HL-60/S4 treated with retinoic acid at 250 ng/mL for 4 days and 3 days (cell line): Measurements from ENCODE around the gene MMP24.
"Not testable (repeated sequence)": the region's sequence is repeated elsewhere in the genome, so short reads cannot be mapped to it uniquely, and the experiment has no call there.

Experiments
- in situ Hi-C: fragments of 300-500 bp; cut with MboI; formaldehyde crosslinking; loops from 2 replicates; pipeline ENCODE4 v1.7.0; 2022; ENCODE audit warnings: low sequenced_read_pairs

Gene MMP24

DNA sequence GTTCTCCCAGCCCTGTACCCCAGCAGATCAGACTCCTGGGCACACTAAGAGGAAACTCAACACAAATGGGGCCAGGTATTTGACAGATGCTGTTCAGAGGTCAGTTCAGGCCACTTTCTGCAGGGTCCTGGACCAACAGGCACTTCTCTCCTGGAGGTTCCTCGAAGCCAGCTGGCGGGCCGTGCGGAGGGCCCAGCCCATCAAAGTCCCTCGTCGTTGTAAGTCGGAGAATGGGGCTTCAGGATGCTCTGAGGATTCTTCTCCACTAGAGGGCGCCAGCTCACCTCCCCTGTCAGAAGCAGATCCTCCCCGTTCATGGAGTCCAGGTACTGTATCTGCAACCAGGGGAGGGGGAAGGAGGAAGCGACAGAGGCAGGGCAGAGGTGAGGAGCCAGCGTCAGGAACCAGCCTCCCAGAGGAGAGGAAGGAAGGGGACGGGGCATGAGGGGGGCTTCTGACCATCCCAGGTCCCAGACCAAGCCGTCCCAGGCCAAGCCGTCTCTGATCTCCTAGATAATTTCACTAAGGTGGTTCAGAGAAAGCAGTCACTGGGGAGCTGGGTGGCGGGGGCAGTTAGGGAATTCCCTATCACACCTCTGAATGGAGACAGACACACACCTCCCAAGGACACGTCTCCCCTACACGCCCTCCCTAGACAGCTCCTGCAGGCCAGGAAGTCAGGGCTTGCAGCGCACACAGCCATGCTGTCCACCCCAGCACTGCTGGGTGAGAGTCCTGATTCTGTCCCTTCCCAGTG lies 77.4 kb downstream of the MMP24 start:
- in situ Hi-C loops, result loop anchor here (10.0 kb wide), 1 partner anchor 141 kb away; no protein-coding TSS in a partner anchor

DNA sequence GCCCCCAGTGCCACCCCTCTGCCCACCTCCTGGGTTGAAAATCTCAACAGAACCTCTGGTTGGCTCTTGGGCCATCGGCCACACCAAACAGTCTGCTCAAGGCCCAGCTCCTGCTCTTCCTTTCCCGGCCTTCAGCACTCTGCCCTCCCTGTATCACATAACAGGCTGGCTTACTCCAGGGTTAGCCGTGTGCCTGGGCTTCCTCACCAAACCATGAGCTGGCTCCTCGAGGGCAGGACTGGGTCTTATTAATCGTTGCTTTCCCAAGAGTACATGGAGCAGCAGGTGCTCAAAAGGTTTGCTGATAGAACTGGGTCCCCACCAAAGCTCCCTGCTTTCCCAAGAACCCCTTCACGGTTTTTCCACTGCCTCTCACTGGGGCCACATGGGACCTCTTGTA lies 78.5 kb downstream of the MMP24 start:
- in situ Hi-C loops, result loop anchor here (10.0 kb wide), 1 partner anchor 140 kb away; no protein-coding TSS in a partner anchor

DNA sequence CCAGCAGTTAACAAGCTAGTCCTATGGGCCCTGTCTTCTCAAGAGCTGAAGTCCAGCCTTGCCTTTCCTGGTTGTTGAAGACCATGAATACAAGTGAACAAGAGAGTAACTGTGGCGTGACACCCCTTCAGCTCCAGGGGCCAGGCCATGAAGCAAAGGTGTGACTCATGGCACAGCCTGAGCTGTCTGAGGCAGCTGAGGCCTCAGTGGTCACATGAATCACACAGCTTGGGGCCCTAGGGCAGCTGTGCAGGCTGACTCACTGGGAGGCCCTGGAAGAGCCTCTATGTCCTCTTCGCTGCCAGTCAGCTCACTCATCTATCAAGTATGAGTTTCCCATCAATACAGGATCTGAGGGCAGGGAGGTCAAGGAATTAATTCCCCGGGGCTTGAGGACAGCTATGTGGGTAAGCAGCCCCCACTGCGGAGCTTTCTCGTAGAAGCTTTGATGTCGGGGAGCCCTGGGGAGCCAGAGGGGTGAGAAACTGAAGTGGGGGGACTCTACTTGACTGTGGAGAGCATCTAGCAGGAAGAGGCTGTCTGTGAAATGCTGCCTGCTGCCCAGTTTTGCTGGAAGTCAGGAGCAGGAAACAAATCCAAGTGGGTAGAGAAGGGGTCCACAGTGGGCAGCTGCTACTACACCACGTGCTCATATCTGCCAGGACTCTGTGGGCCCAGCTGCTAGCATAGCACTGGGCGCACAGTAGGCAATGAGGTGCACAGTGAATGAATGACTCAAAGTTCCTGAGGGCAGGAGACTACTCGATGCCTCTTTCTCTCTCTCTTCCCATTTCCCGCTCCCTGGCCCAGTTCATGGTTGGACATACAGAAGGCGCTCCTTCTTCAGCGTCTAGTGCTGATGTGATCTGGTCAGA lies 79.4 kb downstream of the MMP24 start:
- in situ Hi-C loops, result loop anchor here (10.0 kb wide), 1 partner anchor 139 kb away; no protein-coding TSS in a partner anchor

- in situ Hi-C loops, result loop anchor here (10.0 kb wide), 1 partner anchor 138 kb away; no protein-coding TSS in a partner anchor
These were observed 80.5 kb downstream of the MMP24 start for GRCh38 chr20:35306931-35307517.

DNA sequence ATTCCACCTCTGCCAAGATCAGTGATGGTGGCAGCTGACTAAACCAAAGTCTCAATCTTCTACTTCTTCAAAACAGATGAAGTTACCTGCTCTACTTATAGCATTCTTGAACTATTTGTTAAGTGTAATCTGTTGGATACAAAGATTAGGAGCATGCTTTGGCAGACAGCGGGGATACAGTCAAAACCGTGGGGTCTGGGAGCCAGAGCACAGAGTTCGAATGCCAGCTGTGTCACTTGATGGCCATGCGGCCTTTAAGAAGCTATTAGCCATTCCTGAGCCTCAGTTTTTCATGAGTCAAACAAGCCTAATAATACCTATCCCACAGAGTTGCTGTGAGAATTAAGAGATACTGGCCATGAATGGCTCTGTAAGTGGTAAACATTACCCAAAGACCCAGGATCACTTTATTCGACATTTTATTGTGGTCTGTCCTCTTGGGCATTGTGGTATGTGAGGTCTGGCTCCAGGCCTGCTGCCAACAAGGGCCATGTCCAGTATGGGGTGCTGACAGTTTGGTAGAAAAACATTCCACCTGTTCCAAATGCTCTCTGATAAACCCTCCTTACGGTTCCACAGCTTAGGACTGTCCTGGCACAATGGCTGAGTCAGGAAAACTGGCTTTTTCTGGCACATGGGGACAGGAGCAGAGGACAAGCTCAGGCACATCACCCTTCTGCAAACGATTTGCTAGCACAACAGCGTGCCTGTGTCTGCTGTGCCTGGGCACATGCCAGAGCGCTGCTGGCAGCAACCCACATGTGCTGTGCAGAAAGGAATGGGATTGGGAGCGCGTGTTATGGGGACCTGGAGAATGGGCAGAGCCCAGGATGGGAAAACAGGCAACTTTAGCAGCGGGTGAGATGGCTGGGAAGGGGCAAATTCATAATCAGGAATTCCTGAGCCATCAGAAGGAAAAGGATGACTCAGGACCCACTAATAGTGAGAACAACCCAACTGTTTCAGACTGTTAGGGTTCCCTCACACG lies 81.5 kb downstream of the MMP24 start:
- in situ Hi-C loops, result loop anchor here (10.0 kb wide), 1 partner anchor 137 kb away; no protein-coding TSS in a partner anchor

- in situ Hi-C loops, result no loop called here
These were observed 84.9 kb downstream of the MMP24 start for GRCh38 chr20:35311409-35311808.

- in situ Hi-C loops, result no loop called here
These were observed 85.3 kb downstream of the MMP24 start for GRCh38 chr20:35311822-35312221.

DNA sequence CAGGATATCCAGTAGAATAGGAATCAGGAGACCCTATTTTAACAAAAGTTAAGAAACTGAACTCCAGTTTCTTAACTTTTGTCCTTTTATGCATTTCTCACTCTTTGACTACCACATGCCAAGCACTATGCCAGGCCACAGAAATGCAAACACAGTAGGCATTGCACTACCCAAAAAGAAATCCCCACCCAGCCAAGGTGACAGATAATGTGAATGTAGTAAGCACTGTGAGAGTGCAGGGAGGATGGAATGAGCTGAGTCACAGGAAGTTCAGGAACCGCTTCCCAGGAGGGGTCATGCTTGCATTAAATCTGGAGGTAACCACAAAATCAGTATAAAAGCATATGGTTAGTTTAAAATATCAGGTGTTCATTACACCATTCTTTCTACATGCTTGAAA lies 85.8 kb downstream of the MMP24 start:
- in situ Hi-C loops, result no loop called here

DNA sequence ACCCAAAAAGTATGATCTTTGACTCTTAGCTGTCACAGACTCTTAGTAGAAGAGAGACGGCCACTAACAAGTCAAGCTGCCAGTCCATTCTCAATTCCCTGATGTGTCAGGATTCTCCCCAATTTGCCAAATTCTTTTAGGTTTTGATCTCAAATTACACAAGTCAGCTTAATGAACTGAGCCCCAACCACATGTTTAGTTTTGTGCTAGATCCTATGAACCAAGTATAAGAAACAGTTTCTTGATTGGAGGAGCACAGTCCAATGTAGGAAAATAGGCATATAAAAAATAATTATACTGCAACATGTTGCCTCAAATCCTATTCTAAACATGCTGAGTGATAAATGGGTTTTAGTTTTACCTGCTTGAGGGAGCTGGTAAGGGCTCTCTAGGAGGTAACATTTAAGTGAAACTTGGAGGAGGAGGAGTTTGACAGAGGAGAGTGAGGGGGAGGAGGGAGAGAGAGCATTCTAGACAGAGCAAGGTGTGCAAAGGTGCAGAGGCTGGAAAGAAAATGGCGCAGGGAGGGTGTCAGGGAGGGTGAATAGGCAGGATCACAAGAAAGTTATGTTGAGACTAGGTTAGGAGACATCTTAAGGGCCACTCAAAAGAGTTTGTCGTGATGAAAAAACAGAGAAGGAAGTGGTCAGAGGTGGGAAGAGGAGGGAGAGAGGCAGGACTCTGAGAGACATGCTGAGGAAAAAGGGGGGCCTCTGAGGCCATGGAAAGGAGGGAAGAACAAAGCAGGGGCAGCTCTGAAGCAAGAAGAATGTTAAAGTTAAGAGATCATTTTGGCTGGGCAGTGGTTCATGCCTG lies 88.5 kb downstream of the MMP24 start:
- in situ Hi-C loops, result no loop called here

GRCh38 chr20:35315632-35316020 lies 89.1 kb downstream of the MMP24 start:
- in situ Hi-C loops, result not testable (repeated sequence)

GRCh38 chr20:35316086-35316485 lies 89.6 kb downstream of the MMP24 start:
- in situ Hi-C loops, result no loop called here

DNA sequence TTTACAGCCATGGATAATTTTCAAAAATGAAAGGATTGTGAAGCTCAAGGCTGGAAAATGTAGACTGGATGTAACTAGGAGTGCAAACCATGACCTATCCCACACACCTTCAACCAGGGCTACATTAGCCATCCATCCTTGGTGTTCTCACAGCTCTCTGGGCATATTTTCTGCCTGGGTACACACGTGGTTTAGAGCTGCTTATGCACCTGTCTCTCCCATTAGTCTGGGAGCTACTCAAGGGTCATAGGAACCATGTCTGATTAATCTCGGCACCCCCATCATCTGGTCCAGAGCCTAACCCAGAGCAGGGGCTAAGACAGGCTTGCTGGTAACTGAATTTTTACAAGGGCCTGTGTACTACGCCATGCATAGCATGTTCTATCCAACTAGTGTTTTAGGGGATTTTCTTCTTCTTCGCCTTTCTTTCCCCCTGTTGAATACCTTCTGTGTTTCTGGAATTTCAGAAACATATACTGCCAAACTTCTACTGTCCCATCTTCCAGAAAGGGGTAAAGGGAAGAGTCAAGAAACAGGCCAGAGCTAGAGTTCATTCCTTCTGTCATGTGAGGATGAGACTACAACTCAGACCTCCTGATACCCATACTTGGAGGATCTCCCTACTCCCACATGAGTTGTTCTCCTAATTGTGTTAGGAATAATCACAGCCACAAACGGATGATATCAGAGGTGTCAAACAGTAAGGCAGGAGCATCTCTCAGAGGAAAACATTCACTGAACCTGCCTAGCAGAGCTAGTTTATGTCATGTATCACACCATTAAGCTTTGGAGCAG lies 91.1 kb downstream of the MMP24 start:
- in situ Hi-C loops, result no loop called here

DNA sequence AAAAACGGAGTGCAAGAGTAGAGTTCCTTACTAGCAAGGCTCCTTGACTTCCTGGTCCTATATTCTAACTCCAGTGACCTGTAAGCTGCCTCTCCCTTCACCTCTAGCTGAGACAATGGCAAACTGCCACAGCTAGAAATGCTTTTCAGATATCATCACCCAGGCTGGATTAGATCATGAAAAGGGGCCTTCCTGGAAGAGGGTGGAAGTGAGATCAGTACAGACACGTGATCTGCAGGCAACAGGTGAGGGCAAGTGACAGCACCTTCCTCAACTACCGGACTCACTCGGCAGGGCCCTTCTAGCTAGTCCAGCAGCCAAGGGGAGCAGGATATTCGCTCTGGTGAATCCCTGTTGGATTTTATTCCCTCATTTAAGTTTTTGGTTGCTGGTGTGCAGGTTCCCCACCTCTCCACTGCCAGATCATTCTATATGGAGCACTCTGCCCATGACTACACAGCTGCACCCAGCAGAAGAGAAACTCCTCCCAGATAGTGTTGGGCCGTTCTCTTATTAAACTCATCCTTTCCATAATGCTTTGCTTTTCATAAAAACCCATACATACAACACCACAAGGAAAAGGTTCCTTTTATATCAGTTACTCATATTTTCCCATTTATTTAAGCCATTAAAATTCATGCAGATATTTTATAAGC lies 92.1 kb downstream of the MMP24 start:
- in situ Hi-C loops, result no loop called here

GRCh38 chr20:35319192-35319870 lies 92.8 kb downstream of the MMP24 start:
- in situ Hi-C loops, result no loop called here

DNA sequence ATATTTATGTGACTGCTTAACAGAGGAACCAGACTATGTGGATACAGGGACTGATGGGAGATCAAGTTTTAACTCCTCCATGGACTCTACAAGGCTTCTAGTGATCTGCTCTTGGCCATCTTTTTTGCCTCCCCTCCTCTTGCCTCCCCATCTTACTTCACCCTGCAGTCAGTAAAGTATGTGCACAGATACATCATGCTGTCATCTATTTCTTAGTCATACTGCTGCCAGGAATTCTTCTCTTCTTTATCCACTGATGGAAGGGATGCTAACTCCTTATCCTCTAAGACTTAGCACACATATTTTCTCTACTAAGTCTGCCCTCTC lies 93.3 kb downstream of the MMP24 start:
- in situ Hi-C loops, result no loop called here

GRCh38 chr20:35320396-35321126 lies 94.1 kb downstream of the MMP24 start:
- in situ Hi-C loops, result no loop called here

DNA sequence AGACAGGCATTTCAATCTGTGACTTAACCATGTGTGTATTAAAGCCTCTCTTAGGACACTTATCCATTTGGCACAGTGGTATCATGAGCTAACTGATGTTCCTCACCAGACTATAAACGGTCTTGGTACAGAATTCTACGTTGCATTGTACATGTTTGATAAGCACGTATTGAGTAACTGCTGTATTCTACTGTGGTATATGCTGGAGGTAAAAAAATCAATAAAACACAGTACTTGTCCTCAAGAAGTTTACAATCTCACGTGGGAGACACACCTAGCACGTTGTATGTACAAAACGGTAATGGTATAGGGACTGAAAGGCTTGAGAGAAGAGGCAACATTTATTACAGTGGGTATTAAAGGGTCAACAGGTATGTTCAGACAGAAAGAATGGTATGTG lies 98.9 kb downstream of the MMP24 start:
- in situ Hi-C loops, result no loop called here
